HG02840 (cell line): ENCODE results near the gene TGFA.

Experiments
- ATAC-seq: cut with Tn5 transposase; IDR thresholded peaks from one replicate; pipeline ENCODE4 v1.9.1; 2021; ENCODE audit warnings: mild to moderate bottlenecking, moderate library complexity, moderate number of reproducible peaks; ENCODE audit not compliant: unreplicated experiment, low FRiP score

Gene TGFA

GRCh38 chr2:70501215-70501614 lies 52.4 kb downstream of the TGFA start:
- no peak for ATAC-seq

DNA sequence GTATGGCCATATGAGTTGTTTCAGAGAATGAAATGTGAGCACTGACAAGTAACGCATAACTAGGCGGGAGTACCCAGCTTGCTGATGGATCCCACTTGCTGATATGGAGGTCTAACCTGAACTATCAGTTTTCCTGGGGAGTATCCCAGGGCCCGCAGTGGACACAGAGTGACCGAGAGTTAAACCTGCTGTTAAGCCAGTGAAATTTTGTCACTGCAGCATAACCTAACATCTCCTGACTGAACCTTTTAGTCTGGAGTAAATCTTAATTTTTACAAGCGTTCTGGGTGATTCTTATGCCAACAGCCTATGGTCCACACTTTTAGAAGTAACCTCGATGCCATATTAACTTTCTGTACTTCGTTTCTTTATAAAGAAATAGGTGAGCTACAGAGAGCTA lies 54.4 kb downstream of the TGFA start:
- no peak for ATAC-seq

- ATAC-seq = no peak
Observed at GRCh38 chr2:70498528-70498927, 55.1 kb downstream of the TGFA start.

- ATAC-seq = no peak
Observed at GRCh38 chr2:70498054-70498453, 55.6 kb downstream of the TGFA start.

- no peak for ATAC-seq
Observed at GRCh38 chr2:70496819-70497218, 56.8 kb downstream of the TGFA start.

- no peak for ATAC-seq
Observed at GRCh38 chr2:70494293-70494886, 59.2 kb downstream of the TGFA start.

DNA sequence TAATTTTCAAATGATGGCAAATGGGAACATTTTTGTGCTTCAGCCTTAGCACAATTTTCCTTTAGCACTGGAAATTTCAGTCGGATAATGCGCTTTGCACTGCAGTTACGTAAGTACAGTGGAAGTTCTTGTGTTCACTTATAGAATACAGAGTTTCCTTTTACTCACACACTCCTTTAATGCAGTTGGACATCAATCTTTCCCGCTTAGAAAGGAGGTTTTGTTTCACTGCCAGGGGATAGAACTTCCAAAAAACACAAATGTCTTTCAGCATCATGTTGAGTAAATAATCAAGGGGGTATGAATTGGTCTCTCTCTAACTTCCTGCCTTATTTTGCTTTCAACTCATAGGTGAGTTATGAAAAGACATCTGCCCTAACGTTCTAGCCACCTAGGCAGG lies 63.2 kb downstream of the TGFA start:
- no peak for ATAC-seq

- no peak for ATAC-seq
Observed at GRCh38 chr2:70489165-70489564, 64.5 kb downstream of the TGFA start.

DNA sequence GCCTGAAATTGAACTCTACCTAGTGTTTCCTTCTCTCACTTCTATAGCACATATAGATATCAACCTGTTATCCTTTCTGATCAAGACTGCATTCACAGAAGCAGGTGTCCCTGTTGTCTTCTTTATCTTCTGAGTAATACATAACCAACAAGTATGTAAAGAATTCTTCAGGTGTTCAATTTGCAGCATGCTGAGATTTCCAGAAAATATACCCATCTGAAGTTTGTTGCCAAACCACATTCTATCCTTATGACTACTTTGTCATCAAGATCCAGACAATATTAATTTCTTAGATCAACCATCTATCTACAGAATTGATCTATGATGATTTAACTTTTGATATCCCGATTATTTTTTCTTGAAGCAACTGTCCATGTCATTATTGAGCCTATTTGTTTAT lies 69.5 kb downstream of the TGFA start:
- no peak for ATAC-seq

DNA sequence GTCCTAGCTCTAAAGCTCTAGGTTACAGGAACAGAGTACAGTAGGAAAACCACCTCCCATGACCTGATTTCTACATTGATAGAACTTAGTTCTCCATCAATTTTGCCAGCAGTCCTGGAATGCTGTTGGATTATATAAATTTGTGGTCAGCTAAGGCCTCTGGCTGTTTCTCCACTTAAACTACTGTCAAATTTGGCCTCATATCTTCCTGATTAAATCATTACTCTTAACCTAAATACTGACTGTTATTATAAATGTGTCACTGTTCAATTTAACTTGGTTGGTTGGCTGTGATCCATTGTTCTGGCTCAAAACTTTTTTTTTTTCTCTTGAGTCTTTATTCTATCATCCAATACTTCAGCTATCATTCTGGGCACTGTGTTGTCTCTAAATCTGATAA lies 71.2 kb downstream of the TGFA start:
- no peak for ATAC-seq

DNA sequence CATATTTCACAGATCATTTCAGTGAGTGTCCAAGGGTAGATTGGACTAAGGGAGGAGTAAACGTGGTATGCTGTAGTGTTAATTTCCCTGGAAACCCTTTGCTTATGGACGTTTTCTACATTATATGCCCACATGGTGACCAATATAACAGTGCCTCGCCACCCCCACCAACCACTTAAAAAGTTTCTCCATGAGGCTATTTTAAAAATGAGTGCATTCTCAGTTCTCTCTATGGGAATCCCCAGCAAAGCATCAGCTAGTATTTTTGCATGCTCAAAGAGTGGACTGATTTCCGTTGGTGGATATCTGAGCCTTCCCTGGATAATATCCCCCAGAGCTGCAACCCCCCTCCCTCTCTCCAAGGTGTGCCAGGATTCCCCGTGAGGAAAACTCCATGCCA lies 73.2 kb downstream of the TGFA start:
- no peak for ATAC-seq

DNA sequence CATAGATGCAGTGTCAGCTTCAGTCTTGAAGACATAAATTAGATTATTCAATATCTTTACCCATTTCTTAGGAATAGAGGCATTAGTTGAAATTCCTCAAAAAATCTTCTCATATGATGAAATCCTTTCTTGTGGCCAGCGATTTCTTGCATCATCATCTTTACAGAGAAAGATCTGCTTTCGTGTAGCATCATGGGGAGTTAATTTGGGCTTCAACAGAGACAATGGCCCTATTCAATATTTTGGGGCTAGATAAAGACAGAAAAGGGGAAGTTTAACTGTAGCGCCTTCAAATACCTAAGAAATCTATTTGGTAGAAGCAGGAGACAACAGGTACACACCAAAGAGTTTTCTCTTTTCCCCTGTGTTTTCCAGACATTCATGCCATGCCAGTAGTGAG lies 73.8 kb downstream of the TGFA start:
- no peak for ATAC-seq

DNA sequence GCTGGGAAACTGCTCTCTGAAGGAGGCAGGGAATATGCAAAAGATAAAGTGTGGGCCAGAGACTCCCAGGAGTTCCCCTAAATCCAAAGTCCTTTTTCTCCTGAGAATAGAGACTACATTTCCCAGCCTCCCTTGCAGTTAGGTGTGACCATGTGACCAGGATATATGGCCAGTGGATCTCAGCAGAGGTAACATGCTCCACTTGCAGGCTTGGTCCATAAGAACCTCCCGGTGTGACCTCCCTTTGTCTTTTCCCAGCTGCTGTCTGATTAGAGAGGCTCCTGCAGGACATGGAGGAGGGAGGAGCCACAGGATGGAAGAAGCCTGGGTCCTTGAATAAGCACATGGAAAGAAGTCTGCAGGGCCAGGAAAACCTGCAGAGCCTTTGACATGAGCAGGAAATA lies 76.2 kb downstream of the TGFA start:
- no peak for ATAC-seq

DNA sequence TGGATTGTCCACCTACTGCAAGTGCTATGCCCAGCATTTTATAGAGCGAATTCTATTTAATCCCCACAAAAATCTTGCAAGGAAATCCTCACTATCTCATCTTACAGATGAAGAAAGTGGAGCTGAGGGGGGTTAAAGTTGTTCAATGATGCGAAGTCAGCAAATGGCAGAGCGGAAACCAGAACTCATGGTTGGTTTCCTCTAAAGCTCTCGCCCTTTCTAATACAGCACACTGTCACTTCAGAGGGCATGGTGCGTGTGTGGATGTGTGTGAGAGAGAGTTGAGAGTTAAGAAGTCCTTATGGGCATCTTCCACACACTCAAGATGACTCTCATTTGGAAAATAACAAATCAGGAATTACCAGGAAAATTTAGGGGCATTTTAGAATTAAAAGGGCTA lies 78.4 kb downstream of the TGFA start:
- ATAC-seq = no peak

GRCh38 chr2:70474256-70474848 lies 79.3 kb downstream of the TGFA start:
- no peak for ATAC-seq

DNA sequence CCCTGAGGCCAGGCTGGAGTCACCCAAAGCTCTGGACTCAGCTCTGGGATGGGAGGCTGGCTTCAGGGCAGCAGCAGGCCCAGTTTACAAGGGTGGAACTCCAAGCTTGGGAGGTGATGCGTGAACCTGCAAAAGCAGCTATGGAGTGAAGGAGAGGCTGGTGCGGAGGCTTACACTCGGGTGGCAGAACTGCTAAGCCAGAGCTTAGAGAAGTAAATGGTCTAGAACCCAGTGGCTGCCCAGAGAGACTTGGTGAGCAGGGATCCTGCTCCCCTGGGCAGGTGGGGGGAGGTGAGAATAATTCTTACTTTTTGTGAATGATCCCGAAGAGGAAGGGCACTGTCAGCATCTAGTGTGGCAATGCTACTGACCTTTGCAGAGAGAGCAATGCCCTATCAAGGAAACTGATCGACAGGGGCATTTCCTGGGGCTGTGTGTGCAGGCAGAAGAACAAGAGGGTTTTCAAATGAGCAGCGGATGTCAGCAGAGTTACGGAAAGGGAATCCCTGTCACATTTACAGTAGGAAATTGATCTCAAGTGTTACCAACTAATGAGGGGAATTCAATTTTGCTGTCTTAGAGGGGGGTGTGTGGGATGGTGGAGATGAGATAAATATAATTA lies 80.4 kb downstream of the TGFA start:
- no peak for ATAC-seq

DNA sequence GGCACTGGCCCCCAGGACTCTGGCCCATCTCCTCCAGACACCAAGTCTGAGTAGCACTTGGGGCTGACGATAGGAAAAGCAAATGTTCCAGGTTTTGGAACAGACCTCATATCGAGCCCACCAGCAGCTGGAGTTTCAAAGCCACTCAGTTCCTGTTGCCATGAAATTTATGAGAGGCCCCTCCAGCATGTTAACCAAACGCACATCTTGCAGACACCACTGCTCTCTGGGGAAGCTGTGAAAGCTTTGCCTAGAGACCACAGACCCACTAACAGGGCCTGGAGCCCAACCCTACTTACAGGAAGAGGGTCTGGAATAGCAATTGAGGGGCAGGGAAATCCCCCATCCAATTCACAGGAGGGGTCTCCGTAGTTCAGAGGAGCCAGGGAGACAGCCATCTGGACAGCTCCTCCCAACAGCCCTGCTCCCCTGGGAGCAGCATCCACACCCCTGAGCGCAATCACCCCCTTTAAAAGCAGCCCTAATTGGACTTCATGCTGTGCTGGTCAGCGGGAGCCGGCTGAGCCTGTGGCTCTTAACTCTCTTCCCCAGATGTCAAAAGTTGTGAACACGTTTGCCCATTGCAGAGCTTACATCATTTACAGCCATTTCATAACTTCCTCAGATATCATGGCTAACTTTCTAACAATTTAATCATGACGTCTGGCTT lies 81.3 kb downstream of the TGFA start:
- ATAC-seq = no peak

GRCh38 chr2:70471129-70471528 lies 82.5 kb downstream of the TGFA start:
- no peak for ATAC-seq

GRCh38 chr2:70469961-70470360 lies 83.7 kb downstream of the TGFA start:
- ATAC-seq = no peak

DNA sequence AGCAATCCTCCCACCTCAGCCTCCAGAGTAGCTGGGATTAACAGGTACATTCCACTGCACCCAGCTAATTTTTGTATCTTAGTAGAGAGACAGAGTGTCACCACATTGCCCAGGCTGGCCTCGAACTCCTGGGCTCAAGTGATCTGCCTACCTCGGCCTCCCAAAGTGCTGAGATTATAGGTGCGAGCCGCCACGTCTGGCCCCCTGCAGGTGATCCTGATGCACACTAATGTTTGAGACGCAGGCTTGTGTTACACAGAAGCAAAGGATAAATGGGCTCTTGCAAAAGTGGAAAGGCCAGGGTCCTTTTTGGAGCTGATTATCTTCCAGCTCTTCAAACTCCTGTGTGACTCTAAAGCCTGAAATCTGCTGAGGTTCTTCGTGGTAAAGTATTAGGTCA lies 84.2 kb downstream of the TGFA start:
- no peak for ATAC-seq

GRCh38 chr2:70468878-70469277 lies 84.7 kb downstream of the TGFA start:
- no peak for ATAC-seq
